ENCODE results near the gene CYB5D1. TPM values are rescaled to one million over a fixed set of nuclear protein-coding genes. Genes with fewer than 3 reads are reported as not detected.
"Not testable (repeated sequence)": the region's sequence is repeated elsewhere in the genome, so short reads cannot be mapped to it uniquely, and the experiment has no call there.

The CYB5D1 gene
- total and polyA plus RNA-seq, 5 donors, result 12.1 to 16.2 (median 14.7) TPM

DNA sequence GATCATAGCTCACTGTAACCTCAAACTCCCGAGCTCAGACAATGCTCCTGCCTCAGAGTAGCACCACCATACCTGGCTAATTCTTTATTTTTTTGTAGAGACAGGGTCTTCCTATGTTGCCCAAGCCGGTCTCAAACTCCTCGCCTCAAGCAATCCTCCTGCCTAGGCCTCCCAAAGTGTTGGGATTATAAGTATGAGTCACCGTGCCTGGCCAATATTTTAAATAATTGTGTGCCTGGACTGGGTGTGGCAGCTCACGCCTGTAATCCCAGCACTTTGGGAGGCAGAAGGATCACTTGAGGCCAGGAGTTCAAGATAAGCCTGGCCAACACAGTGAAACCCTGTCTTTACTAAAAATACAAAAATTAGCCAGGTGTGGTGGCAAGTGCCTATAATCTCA, 6.6 kb downstream of the CYB5D1 start:
- H3K9me3 ChIP-seq (ENCODE audit: control insufficient read depth, low read length); H3K4me1 ChIP-seq (ENCODE audit: control insufficient read depth, insufficient read depth, low read length); H3K27ac ChIP-seq (ENCODE audit: low read length); ATAC-seq; H3K27me3 ChIP-seq (ENCODE audit: control insufficient read depth, insufficient read depth); H3K4me3 ChIP-seq (ENCODE audit: low read length); DNase-seq: not testable (repeated sequence)
- 77% methylated on average over 5 of the region's 5 CpGs for WGBS
- intact Hi-C loops (cut with DNase I), result loop anchor here in 2 of 4 donors (5.0 to 10.0 kb wide), 3 partner anchors 123 to 180 kb away; no protein-coding TSS in a partner anchor

DNA sequence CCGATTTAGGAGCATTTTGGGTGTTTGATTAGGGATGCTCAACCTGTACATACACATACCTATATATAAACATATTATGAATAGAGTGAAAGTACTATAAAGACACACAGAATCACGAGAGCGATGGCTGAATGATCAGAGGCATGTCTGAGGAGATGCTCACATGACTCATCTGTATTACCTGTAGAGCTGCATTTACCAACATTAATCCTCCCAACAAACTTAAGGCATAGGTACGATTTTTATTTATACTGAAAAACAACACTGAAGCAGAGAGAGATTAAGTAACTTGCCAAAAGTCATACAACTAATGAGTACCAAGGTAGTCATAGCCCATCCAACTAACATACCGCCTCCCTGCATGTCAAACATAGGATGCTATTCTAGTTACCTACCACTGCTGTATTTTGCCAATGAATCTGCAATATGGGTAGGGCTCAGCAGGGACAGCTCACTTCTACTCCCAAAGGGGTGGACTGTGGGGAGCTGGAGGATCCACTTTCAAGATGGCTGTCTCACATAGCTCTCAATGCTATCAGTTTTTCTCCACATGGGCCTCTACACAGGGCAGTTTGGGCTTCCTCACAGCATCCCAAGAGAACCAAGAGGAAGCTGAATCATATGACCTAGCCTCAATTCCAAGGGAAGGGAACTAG, 7.3 kb downstream of the CYB5D1 start:
- no peak overlapping the region for H3K4me3 ChIP-seq (ENCODE audit: low read length)
- no peaks in the 10 kb centered on the region for H3K9me3 ChIP-seq (ENCODE audit: control insufficient read depth, low read length)
- H3K4me1 ChIP-seq (ENCODE audit: control insufficient read depth, insufficient read depth, low read length), result no peaks in the 10 kb centered on the region
- H3K27ac ChIP-seq (ENCODE audit: low read length), result no peak overlapping the region
- H3K27me3 ChIP-seq (ENCODE audit: control insufficient read depth, insufficient read depth), result no peaks in the 10 kb centered on the region
- 96% methylated on average over 5 of the region's 5 CpGs for WGBS
- intact Hi-C loops (cut with DNase I), result loop anchor here in 2 of 4 donors (5.0 to 10.0 kb wide), 3 partner anchors 122 to 180 kb away; no protein-coding TSS in a partner anchor
- no peak for DNase-seq
- ATAC-seq, result no peak

DNA sequence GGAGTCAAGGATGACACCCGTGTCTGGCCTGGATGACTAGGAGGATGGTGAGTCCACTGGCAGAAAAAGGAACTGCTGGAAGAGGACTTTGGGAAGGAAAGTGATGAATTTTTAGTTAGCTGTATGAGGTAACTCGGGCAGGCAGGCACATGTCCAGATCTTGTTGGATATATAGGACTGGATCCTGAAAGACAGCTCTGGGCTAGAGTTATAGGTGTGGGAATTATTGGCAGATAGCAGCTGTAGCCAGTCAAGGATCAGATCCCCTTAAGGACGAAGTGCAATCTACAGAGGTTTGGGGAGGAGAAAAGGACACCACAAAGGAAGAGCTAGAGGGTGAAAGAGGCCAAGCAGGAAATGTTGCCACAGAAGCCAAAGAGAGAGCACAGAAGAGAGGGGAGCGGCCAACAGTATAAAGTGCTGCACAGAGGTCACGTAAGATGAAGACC, 10.1 kb downstream of the CYB5D1 start:
- H3K27ac ChIP-seq (ENCODE audit: low read length), result no peak overlapping the region
- no peaks in the 10 kb centered on the region for H3K4me1 ChIP-seq (ENCODE audit: control insufficient read depth, insufficient read depth, low read length)

DNA sequence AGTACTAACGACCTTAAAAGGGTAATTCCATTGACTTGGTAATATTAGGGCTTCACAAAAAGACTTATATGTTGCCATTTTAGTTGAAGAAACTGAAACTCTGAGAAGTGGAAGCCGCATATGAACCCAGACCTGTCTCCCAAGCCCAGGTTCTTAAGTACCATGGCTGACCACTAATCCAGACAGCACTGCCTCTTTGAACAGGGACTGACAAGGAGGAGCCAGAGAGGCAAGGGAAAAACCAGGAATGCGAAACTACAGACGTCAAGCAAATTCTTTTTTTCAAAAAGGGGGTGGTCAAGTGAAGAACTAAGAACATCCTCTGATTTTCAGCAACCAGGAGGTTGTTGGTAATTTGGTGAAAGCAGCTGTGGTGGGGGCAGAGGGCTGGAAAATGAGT, 15.2 kb downstream of the CYB5D1 start:
- Histone ChIP-seq H3K4me3 (ENCODE audit: low read length) (no peak overlapping the region), H3K27ac (ENCODE audit: low read length) (no peak overlapping the region), H3K27me3 (ENCODE audit: control insufficient read depth, insufficient read depth) (no peaks in the 10 kb centered on the region), H3K9me3 (ENCODE audit: control insufficient read depth, low read length) (no peaks in the 10 kb centered on the region), H3K4me1 (ENCODE audit: control insufficient read depth, insufficient read depth, low read length) (no peaks in the 10 kb centered on the region)
- intact Hi-C loops (cut with DNase I), result no loop called here
- no peak for DNase-seq
- no peak for ATAC-seq
- 71% methylated on average over 4 of the region's 4 CpGs for WGBS

More for the DNA sequence above, 10.1 kb downstream of the CYB5D1 start:
- WGBS, result 71% methylated on average over 5 of the region's 5 CpGs
- intact Hi-C loops (cut with DNase I), result loop anchor here in 1 of 4 donors (10.0 kb wide), 1 partner anchor 177 kb away; no protein-coding TSS in a partner anchor
- no peaks in the 10 kb centered on the region for H3K9me3 ChIP-seq (ENCODE audit: control insufficient read depth, low read length)
- ATAC-seq, result no peak
- no peaks in the 10 kb centered on the region for H3K27me3 ChIP-seq (ENCODE audit: control insufficient read depth, insufficient read depth)
- no peak for DNase-seq
- H3K4me3 ChIP-seq (ENCODE audit: low read length), result no peak overlapping the region

DNA sequence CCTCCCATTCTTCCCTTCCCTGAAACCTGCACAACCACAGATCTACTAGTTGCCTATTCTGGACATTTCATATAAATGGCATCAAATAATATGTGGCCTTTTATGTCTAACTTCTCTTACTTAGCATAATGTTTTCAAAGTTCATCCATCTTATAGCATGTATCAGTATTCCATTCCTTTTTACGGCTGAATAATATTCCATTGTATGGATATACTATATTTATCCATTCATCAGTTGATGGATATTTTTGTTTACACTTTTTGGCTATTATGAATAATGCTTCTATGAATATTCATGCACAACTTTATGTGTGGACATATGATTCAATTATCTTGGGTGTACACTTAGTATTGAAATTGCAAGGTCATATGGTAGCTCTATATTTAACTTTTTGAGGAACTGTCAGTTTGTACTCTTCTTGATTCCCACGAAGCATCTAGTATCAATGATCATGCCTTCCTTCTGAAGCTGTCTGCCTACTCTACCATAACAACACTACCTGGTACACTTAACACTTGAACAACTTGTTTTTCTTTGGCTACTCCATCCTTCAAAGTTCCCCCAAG, 18.1 kb downstream of the CYB5D1 start:
- DNase-seq (no peak), ATAC-seq (no peak)
- 81% methylated on average over 2 of the region's 2 CpGs for WGBS
- Histone ChIP-seq H3K4me1 (ENCODE audit: control insufficient read depth, insufficient read depth, low read length) (no peaks in the 10 kb centered on the region), H3K27ac (ENCODE audit: low read length) (no peak overlapping the region), H3K27me3 (ENCODE audit: control insufficient read depth, insufficient read depth) (no peaks in the 10 kb centered on the region), H3K4me3 (ENCODE audit: low read length) (no peak overlapping the region), H3K9me3 (ENCODE audit: control insufficient read depth, low read length) (no peaks in the 10 kb centered on the region)
- intact Hi-C loops (cut with DNase I), result no loop called here

DNA sequence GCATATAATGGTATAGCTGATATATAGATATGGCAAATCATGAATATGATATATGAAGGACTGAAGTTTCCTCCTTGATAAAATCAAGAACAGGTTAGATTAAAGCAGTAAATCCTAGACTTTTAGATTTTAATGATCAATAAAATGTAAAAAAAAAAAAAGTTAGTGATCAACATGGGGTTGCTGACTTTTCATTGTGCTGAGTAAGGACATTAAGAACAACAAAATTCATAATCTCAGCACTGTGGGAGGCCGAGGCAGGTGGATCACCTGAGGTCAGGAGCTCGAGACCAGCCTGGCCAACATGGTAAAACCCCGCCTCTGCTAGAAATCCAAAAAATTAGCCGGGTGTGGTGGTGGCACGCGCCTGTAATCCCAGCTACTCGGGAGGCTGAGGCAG, 20.4 kb downstream of the CYB5D1 start:
- ATAC-seq (no peak), DNase-seq (no peak)
- intact Hi-C loops (cut with DNase I), result no loop called here
- H3K27ac ChIP-seq (ENCODE audit: low read length), result no peak overlapping the region
- no peaks in the 10 kb centered on the region for H3K9me3 ChIP-seq (ENCODE audit: control insufficient read depth, low read length)
- H3K4me1 ChIP-seq (ENCODE audit: control insufficient read depth, insufficient read depth, low read length), result no peaks in the 10 kb centered on the region
- WGBS, result 96% methylated on average over 7 of the region's 7 CpGs
- no peaks in the 10 kb centered on the region for H3K27me3 ChIP-seq (ENCODE audit: control insufficient read depth, insufficient read depth)
- H3K4me3 ChIP-seq (ENCODE audit: low read length), result no peak overlapping the region

DNA sequence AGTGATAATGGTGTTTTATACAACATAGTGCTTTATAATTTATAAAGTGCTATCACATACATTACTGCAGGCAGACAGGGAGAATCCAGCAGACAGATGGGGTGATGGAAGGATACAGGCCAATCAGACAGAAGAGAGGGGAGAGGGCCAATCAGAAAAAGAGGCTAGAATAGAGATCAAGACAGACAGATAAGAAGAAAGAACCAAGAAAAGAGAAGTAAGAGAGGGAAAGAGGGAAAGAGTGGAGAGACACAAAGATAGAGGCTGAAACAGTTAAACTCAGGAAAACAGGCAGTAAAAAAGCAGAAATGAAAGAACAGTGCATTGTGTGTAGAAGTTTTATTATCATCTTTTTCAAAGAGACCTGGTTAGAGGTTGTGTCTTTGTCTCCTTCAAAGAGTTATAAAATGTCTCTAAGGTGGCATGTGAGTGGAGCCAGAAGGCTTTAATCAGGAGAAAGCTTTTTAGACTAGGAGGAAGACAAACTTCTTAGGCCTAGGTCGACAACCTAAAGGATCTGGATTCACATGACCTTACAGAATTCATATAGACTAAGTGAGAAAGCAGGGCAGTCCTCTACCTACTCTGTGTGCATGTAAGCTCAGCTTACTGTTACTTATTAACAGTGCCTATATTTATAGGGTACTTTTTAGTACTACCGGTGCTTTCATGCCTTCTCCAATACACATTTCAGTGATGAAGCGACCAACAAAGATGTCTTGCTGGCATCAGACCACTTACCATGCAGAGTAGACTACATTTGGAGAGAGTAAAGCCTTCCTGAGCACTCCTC, 22.5 kb downstream of the CYB5D1 start:
- Histone ChIP-seq H3K27ac (ENCODE audit: low read length) (no peak overlapping the region), H3K4me3 (ENCODE audit: low read length) (no peak overlapping the region), H3K9me3 (ENCODE audit: control insufficient read depth, low read length) (no peaks in the 10 kb centered on the region), H3K27me3 (ENCODE audit: control insufficient read depth, insufficient read depth) (no peaks in the 10 kb centered on the region), H3K4me1 (ENCODE audit: control insufficient read depth, insufficient read depth, low read length) (no peaks in the 10 kb centered on the region)
- intact Hi-C loops (cut with DNase I), result no loop called here
- DNase-seq, result no peak
- no peak for ATAC-seq
- WGBS, result 76% methylated on average over 3 of the region's 3 CpGs

DNA sequence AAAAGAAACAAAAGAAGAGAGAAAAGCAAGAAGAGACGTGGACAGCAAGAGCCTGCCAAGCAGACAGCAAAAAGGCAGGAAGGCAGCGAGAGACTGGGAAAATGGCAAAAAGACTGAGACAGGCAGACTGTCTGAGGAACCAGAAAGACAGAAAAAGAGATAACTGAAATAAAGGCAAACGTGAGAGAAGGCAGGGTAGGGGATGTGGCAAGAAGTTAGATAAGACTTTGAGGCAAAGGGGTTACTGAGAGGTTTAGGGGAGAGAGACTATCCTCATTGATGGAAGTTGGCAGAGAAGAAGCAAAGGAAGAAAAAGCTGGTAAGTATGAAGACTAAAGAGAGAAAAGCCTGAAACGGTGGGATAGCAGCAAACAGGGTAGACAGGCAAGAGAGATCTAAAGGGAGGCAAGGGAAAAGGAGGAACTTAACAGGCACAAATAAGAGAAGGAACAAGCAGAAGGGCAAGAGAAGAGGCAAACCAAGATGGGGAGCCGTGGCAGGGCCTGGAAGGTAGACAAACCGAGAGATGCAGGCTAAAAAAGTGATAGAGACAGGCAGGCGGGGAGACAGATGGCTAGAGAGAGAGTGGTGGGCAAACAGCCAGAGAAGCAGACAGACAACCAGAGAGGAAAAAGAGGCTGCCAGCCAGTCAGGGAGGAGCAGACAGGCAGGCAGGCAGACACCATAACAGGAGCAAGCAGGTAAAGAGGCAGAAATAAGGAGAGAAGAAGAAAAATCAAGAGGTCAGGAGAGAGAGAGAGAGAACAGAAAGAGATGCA, 23.7 kb downstream of the CYB5D1 start:
- H3K27ac ChIP-seq (ENCODE audit: low read length), result no peak overlapping the region
- no peaks in the 10 kb centered on the region for H3K9me3 ChIP-seq (ENCODE audit: control insufficient read depth, low read length)
- DNase-seq (no peak), ATAC-seq (no peak)
- no peaks in the 10 kb centered on the region for H3K27me3 ChIP-seq (ENCODE audit: control insufficient read depth, insufficient read depth)
- 39% methylated on average over 7 of the region's 7 CpGs for WGBS
- H3K4me1 ChIP-seq (ENCODE audit: control insufficient read depth, insufficient read depth, low read length), result no peaks in the 10 kb centered on the region
- intact Hi-C loops (cut with DNase I), result no loop called here
- H3K4me3 ChIP-seq (ENCODE audit: low read length), result no peak overlapping the region

DNA sequence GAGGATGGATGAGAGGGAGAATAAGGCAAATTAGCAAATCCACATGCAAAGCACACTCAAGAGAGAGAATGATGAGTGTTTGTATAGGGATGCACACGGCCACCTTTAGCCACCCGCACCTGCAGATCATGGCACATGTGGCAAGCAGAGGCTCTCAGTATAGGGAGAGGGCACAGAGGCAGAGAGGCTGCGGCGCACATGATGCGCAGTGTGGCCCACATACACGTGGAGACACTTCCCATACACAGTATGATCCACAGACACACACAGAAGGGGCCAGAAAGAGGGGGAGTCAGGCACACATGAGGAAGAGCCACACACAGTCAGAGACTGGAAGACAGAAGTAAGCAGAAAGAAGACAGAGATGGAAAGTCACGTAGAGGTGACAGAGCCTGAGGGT, 24.3 kb downstream of the CYB5D1 start:
- Histone ChIP-seq H3K27ac (ENCODE audit: low read length) (no peak overlapping the region), H3K4me3 (ENCODE audit: low read length) (no peak overlapping the region), H3K4me1 (ENCODE audit: control insufficient read depth, insufficient read depth, low read length) (peaks cover 4% of the 10 kb centered on the region), H3K27me3 (ENCODE audit: control insufficient read depth, insufficient read depth) (no peaks in the 10 kb centered on the region), H3K9me3 (ENCODE audit: control insufficient read depth, low read length) (no peaks in the 10 kb centered on the region)
- intact Hi-C loops (cut with DNase I), result no loop called here
- ATAC-seq (no peak), DNase-seq (no peak)
- WGBS, result 59% methylated on average over 7 of the region's 7 CpGs

DNA sequence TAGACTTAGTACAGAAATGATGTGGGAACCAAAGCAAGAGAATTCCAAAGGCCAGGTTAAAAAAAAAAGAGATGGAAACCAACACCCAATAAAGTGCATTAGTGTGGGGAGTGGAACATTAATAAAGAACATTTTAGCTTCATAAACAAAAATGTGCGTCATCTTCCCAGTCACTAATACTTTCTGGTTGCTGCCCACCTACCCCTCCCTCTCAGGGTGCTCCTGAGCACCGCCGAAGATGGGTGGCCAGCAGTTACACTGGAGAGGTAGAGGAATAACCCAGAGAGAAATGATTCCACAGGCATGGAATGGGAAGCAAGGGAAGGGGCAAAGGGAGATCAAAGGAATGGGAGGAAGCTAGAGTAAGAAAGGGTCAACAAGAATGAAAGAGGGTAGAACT, 24.8 kb downstream of the CYB5D1 start:
- Histone ChIP-seq H3K4me1 (ENCODE audit: control insufficient read depth, insufficient read depth, low read length) (peaks cover 4% of the 10 kb centered on the region), H3K9me3 (ENCODE audit: control insufficient read depth, low read length) (no peaks in the 10 kb centered on the region), H3K27ac (ENCODE audit: low read length) (no peak overlapping the region), H3K4me3 (ENCODE audit: low read length) (no peak overlapping the region), H3K27me3 (ENCODE audit: control insufficient read depth, insufficient read depth) (no peaks in the 10 kb centered on the region)
- DNase-seq (no peak), ATAC-seq (no peak)
- WGBS, result 86% methylated on average over 3 of the region's 3 CpGs
- intact Hi-C loops (cut with DNase I), result no loop called here
